PC-3 (cell line): ENCODE results near the gene PITX2.

Source experiments
- CTCF ChIP-seq: fragments of 300-600 bp; sonication (generic); conservative IDR thresholded peaks from 2 replicates; pipeline ENCODE4 v1.5.1; 2017; ENCODE audit warnings: antibody characterized with exemption, low read depth, mild to moderate bottlenecking, low read length
- EZH2 ChIP-seq: fragments of 300-600 bp; sonication (generic); IDR thresholded peaks from one replicate; pipeline ENCODE4 v1.6.1; 2017; ENCODE audit warnings: antibody characterized with exemption, mild to moderate bottlenecking, low read length; ENCODE audit not compliant: unreplicated experiment
- EZH2phosphoT487 ChIP-seq: fragments of 300-600 bp; sonication (generic); IDR thresholded peaks from 2 replicates; pipeline ENCODE4 v1.6.1; 2018; ENCODE audit warnings: mild to moderate bottlenecking, antibody characterized with exemption, low read length, borderline replicate concordance

- TF ChIP-seq CTCF (no peak), EZH2phosphoT487 (no peak), EZH2 (no peak)
These were observed 14.7 kb upstream of the PITX2 start for GRCh38 chr4:110637408-110638088.
